Measurements from ENCODE around the gene CBR1. TPM values are rescaled to one million over a fixed set of nuclear protein-coding genes. Genes with fewer than 3 reads are reported as not detected.

Gene CBR1
- total and polyA plus RNA-seq, 2 of the 8 experiments (the other 6 are each of a cell fraction or from before 2014, with no cell fraction given) = 1.8 to 207 TPM

DNA sequence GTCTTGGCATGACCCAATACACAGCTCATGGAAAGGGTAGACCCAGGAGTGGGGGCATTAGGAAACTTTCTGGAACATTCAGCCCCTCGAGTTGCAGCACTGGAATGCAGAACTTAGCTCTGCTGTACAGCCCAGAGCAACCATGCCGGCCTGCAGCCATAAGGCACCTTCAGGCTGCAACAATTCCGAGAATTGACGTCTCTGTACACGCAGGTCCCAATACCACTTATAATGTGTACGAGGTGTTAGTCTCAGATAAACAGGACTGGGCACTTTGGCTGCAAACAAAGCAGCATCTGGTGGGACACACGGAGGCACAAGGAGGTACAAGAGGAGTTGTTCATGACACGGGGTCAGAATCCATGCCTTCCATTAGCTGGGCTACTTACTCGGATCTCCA, 7.9 kb downstream of the CBR1 start (continued):
- no peak for TF ChIP-seq CBX8 (IDR thresholded peaks at IDR 0.05; ENCODE audit: borderline replicate concordance, low read depth, low read length)
- TF ChIP-seq BCL11A (IDR thresholded peaks at IDR 0.05; ENCODE audit: low read depth in 2 of 2, low read length in 2 of 2) = no peak
- no peak for TF ChIP-seq CHD2 (IDR thresholded peaks at IDR 0.05; ENCODE audit: low read length)
- TF ChIP-seq, protein P1, sequence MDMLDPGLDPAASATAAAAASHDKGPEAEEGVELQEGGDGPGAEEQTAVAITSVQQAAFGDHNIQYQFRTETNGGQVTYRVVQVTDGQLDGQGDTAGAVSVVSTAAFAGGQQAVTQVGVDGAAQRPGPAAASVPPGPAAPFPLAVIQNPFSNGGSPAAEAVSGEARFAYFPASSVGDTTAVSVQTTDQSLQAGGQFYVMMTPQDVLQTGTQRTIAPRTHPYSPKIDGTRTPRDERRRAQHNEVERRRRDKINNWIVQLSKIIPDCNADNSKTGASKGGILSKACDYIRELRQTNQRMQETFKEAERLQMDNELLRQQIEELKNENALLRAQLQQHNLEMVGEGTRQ (IDR thresholded peaks at IDR 0.05; ENCODE audit: low read length) = no peak
- TF ChIP-seq KDM1A (IDR thresholded peaks at IDR 0.05; ENCODE audit: borderline replicate concordance, low read length) = no peak

Measured in H1 (cell line).